Omental fat pad (tissue), 4 donors: Measurements from ENCODE around the gene ZNF280B. TPM values are rescaled to one million over a fixed set of nuclear protein-coding genes. Genes with fewer than 3 reads are reported as not detected.

Experiments
- ATAC-seq: fragments of 150-250 bp; one replicate; pipeline ENCODE4 v1.9.1; 2016; ENCODE audit warnings: mild to moderate bottlenecking, moderate library complexity; ENCODE audit not compliant: low FRiP score
- DNase-seq: peaks from one replicate; pipeline ENCODE4 v3.0.0-alpha.2; 2019; ENCODE audit warnings: low spot score
- total RNA-seq, 4 donors: library from RNA; depleted of rRNA; stranded (reverse); fragments of >200 nt; gene quantifications; one replicate each; pipeline ENCODE4 v1.1.0, GENCODE V29; 2016
- TF ChIP-seq, protein P1 (sequence below), 3 donors: fragments of 450-650 bp; IDR thresholded peaks; one replicate each; pipeline ENCODE4 v1.5.1; 2016 to 2017; ENCODE audit warnings: antibody characterized with exemption in 3 of 3, mild to moderate bottlenecking in 3 of 3, moderate library complexity in 2 of 3

Gene ZNF280B
- total RNA-seq, 4 donors from 2014 or later = 0.09 to 0.32 (median 0.22) TPM

DNA sequence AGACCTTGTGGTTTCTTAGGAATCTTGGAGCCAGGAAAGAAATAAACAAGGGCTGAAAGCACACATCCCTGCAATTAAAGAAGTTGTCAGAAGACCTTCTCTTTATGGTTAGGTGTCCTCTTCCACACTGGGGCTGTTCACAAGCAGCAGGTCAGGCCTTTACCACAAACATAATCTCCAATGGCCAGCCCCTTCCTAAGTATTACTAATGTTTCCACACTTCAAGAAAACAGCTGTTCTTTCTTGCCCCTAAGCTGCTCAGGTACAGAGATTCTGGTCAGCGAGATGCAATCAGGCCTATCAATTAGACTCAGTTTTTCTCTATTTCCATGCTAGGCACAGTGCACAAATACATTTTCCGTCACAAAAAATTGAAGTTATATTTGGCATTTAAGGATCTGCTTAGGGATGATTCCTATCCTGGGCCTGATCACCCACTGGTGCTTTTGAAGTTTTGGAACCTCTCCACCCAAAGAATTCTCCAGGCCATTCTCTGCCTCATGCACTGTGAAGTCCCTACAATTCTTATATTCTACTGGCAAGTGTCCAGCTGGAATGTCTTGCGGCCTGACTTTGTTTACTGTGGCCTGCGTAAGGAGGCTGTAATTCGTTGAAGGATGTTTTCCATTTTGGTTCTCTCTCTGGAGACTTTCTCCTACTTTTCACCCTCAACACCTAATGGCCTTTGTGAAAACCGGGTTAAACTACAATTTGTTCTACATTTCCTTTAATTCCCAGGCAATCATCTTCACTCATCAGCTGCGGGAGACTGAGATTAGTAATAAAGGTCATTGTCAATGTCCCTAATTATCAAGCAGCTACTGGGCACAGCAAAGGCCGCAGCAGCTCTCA is 45.4 kb upstream of the ZNF280B start:
- ATAC-seq = no peak
- DNase-seq = no peak
- TF ChIP-seq, protein P1, sequence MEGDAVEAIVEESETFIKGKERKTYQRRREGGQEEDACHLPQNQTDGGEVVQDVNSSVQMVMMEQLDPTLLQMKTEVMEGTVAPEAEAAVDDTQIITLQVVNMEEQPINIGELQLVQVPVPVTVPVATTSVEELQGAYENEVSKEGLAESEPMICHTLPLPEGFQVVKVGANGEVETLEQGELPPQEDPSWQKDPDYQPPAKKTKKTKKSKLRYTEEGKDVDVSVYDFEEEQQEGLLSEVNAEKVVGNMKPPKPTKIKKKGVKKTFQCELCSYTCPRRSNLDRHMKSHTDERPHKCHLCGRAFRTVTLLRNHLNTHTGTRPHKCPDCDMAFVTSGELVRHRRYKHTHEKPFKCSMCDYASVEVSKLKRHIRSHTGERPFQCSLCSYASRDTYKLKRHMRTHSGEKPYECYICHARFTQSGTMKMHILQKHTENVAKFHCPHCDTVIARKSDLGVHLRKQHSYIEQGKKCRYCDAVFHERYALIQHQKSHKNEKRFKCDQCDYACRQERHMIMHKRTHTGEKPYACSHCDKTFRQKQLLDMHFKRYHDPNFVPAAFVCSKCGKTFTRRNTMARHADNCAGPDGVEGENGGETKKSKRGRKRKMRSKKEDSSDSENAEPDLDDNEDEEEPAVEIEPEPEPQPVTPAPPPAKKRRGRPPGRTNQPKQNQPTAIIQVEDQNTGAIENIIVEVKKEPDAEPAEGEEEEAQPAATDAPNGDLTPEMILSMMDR (IDR thresholded peaks at IDR 0.05) = no peak

- ATAC-seq = no peak
- TF ChIP-seq, protein P1 (IDR thresholded peaks at IDR 0.05) = no peak
- DNase-seq = no peak
Observed at GRCh38 chr22:22553141-22553540, 44.6 kb upstream of the ZNF280B start.

DNA sequence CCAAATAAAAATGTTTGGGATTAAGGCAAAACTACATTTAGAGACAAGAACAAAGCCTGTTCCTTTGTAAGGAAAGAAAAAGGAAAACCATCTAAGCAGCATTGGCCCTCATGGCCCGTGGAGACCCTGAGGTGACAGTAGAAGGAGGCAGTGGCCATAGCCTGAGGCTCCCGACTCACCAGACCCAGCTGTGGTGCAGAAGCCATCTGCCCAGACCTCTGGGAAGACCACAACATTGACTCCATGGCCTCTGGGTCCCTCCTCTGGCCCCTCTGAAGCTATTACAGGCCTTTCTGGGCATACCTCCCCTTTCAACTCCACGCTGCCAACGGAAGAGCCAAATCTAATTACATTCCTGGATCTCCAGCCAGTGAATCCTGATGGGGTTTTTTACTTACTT is 44.1 kb upstream of the ZNF280B start:
- ATAC-seq (no peak), DNase-seq (no peak)
- TF ChIP-seq, protein P1 (IDR thresholded peaks at IDR 0.05) = no peak

DNA sequence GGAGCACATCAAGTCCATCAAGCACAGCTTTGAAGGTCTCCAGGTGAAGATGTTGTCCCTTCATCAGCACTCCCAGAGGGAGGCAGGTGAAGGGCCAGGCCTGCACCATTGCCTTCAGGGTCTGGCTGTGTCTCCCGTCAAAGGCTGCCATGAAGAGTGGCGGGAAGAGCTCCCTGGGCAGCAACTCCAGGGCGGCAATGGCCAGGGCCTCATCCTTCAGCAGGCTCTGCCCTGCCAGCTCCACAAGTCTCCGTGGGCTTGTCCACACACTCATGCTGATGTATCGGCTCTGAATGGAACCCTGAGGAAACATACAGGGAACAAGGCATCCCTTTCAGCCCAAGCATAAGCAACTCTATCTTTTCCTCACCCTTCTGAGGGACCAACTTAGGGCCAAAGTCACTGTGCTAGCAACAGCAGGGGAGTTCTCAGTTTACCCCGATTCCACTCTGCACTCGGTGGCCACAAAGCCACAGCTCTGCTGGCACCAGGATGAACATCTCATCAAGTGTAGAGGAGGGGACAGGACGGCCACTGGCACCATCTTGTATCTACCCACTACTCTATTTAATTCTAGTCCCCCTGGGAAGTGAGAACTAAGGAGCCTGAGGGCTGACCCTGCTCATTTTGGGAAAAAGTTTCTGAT is 42.4 kb upstream of the ZNF280B start:
- TF ChIP-seq, protein P1 (IDR thresholded peaks at IDR 0.05) = no peak
- DNase-seq = no peak
- no peak for ATAC-seq

- TF ChIP-seq, protein P1 (IDR thresholded peaks at IDR 0.05) = no peak
- DNase-seq (no peak), ATAC-seq (no peak)
Observed at GRCh38 chr22:22548910-22549309, 40.4 kb upstream of the ZNF280B start.

DNA sequence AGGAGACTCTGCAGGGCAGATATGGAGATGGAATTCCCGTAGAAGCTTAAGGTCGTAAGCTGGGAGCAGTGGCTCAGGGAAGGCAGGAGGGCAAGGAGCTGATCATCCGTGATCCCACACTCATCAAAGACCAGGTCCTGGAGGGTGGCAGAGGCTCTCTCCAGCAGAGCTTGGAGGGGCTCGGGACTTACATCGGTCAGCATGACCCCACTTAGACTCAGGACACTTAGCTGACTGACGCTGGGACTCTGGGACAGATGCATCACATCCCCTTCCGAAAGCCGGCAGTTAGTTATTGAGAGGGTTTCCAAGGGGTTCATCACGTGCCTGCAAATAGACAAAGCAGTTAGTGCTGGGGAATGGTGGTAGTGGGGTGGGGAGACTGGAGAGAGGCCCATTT is 39.8 kb upstream of the ZNF280B start:
- ATAC-seq (peak; percentile 23), DNase-seq (no peak)
- TF ChIP-seq, protein P1 (IDR thresholded peaks at IDR 0.05) = no peak
